ENCODE measurements around the gene DNAJC17. TPM values are rescaled to one million over a fixed set of nuclear protein-coding genes. Genes with fewer than 3 reads are reported as not detected.

DNAJC17 gene
- total and polyA plus RNA-seq, 4 donors: 10.0 to 32.5 (median 19.9) TPM

DNA sequence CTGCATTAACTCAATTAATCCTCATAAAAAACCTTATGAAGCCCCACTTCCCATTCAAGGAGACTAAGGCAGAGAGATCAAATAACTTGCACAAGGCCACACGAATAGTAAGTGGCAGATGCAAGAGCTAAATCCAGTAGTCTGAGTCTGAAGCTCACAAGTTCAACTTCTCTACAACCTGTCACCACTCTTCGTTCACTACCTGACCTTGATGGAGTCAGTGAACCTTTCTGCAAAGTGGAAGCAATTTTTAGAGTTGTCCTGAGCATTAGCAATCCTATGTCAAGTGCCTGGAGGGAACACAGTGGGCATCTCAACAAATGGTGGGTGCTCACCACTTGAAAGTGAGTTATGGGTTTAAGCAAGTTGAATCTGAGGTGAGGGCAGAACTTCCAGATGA, 34.5 kb upstream of the DNAJC17 start (continued):
- TF ChIP-seq HNF4G (IDR thresholded peaks at IDR 0.05): no peak
- TF ChIP-seq JUND (IDR thresholded peaks at IDR 0.05): no peak
- TF ChIP-seq EGR1 (IDR thresholded peaks at IDR 0.05; ENCODE audit: low read depth in 2 of 2): no peak

DNA sequence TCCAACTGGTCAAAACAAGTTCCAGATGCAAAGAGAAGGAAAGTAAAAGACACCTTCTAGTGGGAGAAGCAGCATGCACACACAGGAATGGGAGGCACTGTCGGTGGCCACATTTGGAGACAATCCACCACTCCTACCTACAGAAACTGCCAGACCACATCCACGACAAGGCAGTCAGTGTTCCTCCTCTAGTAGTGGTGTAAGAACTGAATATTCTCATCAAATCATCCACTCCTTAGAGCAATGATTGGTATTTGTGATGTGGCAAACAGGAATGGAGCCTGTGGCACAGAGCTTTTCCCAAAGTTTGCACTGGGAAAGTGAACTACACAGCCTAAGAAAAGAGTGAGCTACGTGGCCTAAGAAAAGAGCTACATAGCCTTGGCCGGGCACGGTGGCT, 31.5 kb upstream of the DNAJC17 start:
- no peak for DNase-seq (ENCODE audit: low spot score)
- no peaks in the 10 kb centered on the region for H3K36me3 ChIP-seq (ENCODE audit: control insufficient read depth in 4 of 4, insufficient read depth in 3 of 4, low read depth in 1 of 4, low read length in 3 of 4)
- peaks cover 0 to 5% (median under 1%) of the 10 kb centered on the region in 4 donors for H3K4me1 ChIP-seq (ENCODE audit: control insufficient read depth in 4 of 4, insufficient read depth in 4 of 4, low read length in 3 of 4)
- H3K9me3 ChIP-seq (ENCODE audit: control insufficient read depth in 4 of 4, low read length in 3 of 4): no peaks in the 10 kb centered on the region
- no peak overlapping the region for H3K9ac ChIP-seq (ENCODE audit: low read depth in 1 of 2, low read length in 2 of 2)
- WGBS: 90% methylated on average over 5 of the region's 5 CpGs
- H3K27me3 ChIP-seq (ENCODE audit: control insufficient read depth in 4 of 4, insufficient read depth in 4 of 4, low read length in 3 of 4): peaks cover 0 to 2% (median 0%) of the 10 kb centered on the region in 4 donors
- no peak overlapping the region for H3K27ac ChIP-seq (ENCODE audit: low read depth in 1 of 2, low read length in 2 of 2)
- H3K4me3 ChIP-seq (ENCODE audit: low read depth in 1 of 3, low read length in 3 of 3): no peak overlapping the region
- TF ChIP-seq GABPA (IDR thresholded peaks at IDR 0.05 in 1 of 2, conservative IDR thresholded peaks at IDR 0.05 in 1 of 2) (no peak), HNF4G (IDR thresholded peaks at IDR 0.05) (no peak), RAD21 (IDR thresholded peaks at IDR 0.05) (no peak)

DNA sequence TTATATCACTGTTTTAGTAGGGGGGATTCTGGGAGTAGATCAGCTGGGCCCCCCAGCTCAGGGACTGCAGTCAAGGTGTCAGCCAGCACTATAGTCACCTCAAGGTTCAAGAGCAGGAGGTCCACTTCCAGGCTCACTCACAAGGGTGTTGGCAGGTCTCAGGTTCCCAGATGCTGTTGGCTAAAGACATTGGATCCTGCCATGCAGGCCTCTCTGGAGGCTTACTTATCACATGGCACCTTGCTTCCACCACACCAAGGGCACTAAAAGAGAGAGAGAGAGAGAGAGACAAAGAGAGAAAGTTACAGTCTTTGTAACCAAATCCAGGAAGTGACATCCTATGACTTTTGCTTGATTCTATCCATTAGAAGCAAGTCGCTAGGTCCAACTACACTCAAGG, 28.7 kb upstream of the DNAJC17 start:
- Histone ChIP-seq H3K27me3 (ENCODE audit: control insufficient read depth in 4 of 4, insufficient read depth in 4 of 4, low read length in 3 of 4) (no peaks in the 10 kb centered on the region), H3K36me3 (ENCODE audit: control insufficient read depth in 4 of 4, insufficient read depth in 3 of 4, low read depth in 1 of 4, low read length in 3 of 4) (no peaks in the 10 kb centered on the region), H3K4me1 (ENCODE audit: control insufficient read depth in 4 of 4, insufficient read depth in 4 of 4, low read length in 3 of 4) (no peaks in the 10 kb centered on the region), H3K27ac (ENCODE audit: low read depth in 1 of 2, low read length in 2 of 2) (no peak overlapping the region), H3K4me3 (ENCODE audit: low read depth in 1 of 3, low read length in 3 of 3) (no peak overlapping the region), H3K9ac (ENCODE audit: low read depth in 1 of 2, low read length in 2 of 2) (no peak overlapping the region), H3K9me3 (ENCODE audit: control insufficient read depth in 4 of 4, low read length in 3 of 4) (no peaks in the 10 kb centered on the region)
- 94% methylated on average over 1 of the region's 1 CpG for WGBS
- TF ChIP-seq TAF1 (conservative IDR thresholded peaks at IDR 0.05): no peak
- TF ChIP-seq RXRA (IDR thresholded peaks at IDR 0.05): no peak
- TF ChIP-seq, protein P1, sequence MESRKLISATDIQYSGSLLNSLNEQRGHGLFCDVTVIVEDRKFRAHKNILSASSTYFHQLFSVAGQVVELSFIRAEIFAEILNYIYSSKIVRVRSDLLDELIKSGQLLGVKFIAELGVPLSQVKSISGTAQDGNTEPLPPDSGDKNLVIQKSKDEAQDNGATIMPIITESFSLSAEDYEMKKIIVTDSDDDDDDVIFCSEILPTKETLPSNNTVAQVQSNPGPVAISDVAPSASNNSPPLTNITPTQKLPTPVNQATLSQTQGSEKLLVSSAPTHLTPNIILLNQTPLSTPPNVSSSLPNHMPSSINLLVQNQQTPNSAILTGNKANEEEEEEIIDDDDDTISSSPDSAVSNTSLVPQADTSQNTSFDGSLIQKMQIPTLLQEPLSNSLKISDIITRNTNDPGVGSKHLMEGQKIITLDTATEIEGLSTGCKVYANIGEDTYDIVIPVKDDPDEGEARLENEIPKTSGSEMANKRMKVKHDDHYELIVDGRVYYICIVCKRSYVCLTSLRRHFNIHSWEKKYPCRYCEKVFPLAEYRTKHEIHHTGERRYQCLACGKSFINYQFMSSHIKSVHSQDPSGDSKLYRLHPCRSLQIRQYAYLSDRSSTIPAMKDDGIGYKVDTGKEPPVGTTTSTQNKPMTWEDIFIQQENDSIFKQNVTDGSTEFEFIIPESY (IDR thresholded peaks at IDR 0.05): no peak
- TF ChIP-seq, protein P2, sequence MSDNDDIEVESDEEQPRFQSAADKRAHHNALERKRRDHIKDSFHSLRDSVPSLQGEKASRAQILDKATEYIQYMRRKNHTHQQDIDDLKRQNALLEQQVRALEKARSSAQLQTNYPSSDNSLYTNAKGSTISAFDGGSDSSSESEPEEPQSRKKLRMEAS (IDR thresholded peaks at IDR 0.05): no peak
- no peak for TF ChIP-seq SP1 (IDR thresholded peaks at IDR 0.05)
- TF ChIP-seq YY1 (IDR thresholded peaks at IDR 0.05): no peak
- no peak for TF ChIP-seq HNF4G (IDR thresholded peaks at IDR 0.05)
- TF ChIP-seq, protein P3, sequence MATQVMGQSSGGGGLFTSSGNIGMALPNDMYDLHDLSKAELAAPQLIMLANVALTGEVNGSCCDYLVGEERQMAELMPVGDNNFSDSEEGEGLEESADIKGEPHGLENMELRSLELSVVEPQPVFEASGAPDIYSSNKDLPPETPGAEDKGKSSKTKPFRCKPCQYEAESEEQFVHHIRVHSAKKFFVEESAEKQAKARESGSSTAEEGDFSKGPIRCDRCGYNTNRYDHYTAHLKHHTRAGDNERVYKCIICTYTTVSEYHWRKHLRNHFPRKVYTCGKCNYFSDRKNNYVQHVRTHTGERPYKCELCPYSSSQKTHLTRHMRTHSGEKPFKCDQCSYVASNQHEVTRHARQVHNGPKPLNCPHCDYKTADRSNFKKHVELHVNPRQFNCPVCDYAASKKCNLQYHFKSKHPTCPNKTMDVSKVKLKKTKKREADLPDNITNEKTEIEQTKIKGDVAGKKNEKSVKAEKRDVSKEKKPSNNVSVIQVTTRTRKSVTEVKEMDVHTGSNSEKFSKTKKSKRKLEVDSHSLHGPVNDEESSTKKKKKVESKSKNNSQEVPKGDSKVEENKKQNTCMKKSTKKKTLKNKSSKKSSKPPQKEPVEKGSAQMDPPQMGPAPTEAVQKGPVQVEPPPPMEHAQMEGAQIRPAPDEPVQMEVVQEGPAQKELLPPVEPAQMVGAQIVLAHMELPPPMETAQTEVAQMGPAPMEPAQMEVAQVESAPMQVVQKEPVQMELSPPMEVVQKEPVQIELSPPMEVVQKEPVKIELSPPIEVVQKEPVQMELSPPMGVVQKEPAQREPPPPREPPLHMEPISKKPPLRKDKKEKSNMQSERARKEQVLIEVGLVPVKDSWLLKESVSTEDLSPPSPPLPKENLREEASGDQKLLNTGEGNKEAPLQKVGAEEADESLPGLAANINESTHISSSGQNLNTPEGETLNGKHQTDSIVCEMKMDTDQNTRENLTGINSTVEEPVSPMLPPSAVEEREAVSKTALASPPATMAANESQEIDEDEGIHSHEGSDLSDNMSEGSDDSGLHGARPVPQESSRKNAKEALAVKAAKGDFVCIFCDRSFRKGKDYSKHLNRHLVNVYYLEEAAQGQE (IDR thresholded peaks at IDR 0.05): no peak
- TF ChIP-seq FOXA1 (IDR thresholded peaks at IDR 0.05): no peak
- TF ChIP-seq, protein P4, sequence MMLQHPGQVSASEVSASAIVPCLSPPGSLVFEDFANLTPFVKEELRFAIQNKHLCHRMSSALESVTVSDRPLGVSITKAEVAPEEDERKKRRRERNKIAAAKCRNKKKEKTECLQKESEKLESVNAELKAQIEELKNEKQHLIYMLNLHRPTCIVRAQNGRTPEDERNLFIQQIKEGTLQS (IDR thresholded peaks at IDR 0.05): no peak
- TF ChIP-seq NR2F2 (IDR thresholded peaks at IDR 0.05): no peak
- TF ChIP-seq RAD21 (IDR thresholded peaks at IDR 0.05): no peak
- no peak for TF ChIP-seq EGR1 (IDR thresholded peaks at IDR 0.05; ENCODE audit: low read depth in 2 of 2)
- TF ChIP-seq GABPA (IDR thresholded peaks at IDR 0.05 in 1 of 2, conservative IDR thresholded peaks at IDR 0.05 in 1 of 2): no peak
- no peak for DNase-seq (ENCODE audit: low spot score)

Data from liver (tissue), 9 donors.